Mesendoderm (in vitro differentiated cells): ENCODE results near the gene CYP2A6.
"Not testable (repeated sequence)": the region's sequence is repeated elsewhere in the genome, so short reads cannot be mapped to it uniquely, and the experiment has no call there.

ENCODE experiments used
- DNase-seq: peaks from one replicate; pipeline ENCODE4 v3.0.0; 2013
- H2AK5ac ChIP-seq: 2 replicates; pipeline ENCODE4 v1.6.1; 2013; ENCODE audit warnings: low read length, inconsistent platforms
- H2BK120ac ChIP-seq: 2 replicates; pipeline ENCODE4 v1.6.1; 2013; ENCODE audit warnings: low read depth, mild to moderate bottlenecking, low read length, moderate library complexity, mixed read lengths
- H2BK15ac ChIP-seq: replicated peaks from 2 replicates; pipeline ENCODE4 v1.6.1; 2013; ENCODE audit warnings: low read depth, mild to moderate bottlenecking, moderate library complexity
- H2BK5ac ChIP-seq: 2 replicates; pipeline ENCODE4 v1.6.1; 2013; ENCODE audit warnings: low read length, inconsistent platforms
- H3K18ac ChIP-seq: 2 replicates; pipeline ENCODE4 v1.6.1; 2013; ENCODE audit warnings: mild to moderate bottlenecking, low read length, mixed read lengths
- H3K23ac ChIP-seq: one replicate; pipeline ENCODE4 v1.6.1; 2013; ENCODE audit warnings: low read length
- H3K27ac ChIP-seq: 2 replicates; pipeline ENCODE4 v1.5.1; 2013; ENCODE audit warnings: low read depth, mild to moderate bottlenecking, inconsistent platforms, low read length, moderate library complexity
- H3K27me3 ChIP-seq: 2 replicates; pipeline ENCODE4 v1.6.1; 2013; ENCODE audit warnings: low read length, control low read depth, mild to moderate bottlenecking, inconsistent platforms; ENCODE audit not compliant: insufficient read depth, poor library complexity
- H3K36me3 ChIP-seq: 2 replicates; pipeline ENCODE4 v1.6.1; 2013; ENCODE audit warnings: low read length, inconsistent platforms; ENCODE audit not compliant: control insufficient read depth, insufficient read depth
- H3K4ac ChIP-seq: one replicate; pipeline ENCODE4 v1.6.1; 2013; ENCODE audit warnings: low read depth, mild to moderate bottlenecking, low read length, moderate library complexity
- H3K4me1 ChIP-seq: 2 replicates; pipeline ENCODE4 v1.6.1; 2013; ENCODE audit warnings: low read depth, low read length, inconsistent platforms; ENCODE audit not compliant: control insufficient read depth
- H3K4me2 ChIP-seq: 2 replicates; pipeline ENCODE4 v1.6.1; 2013; ENCODE audit warnings: low read length
- H3K4me3 ChIP-seq: 2 replicates; pipeline ENCODE4 v1.5.1; 2013; ENCODE audit warnings: mild to moderate bottlenecking, low read length
- H3K56ac ChIP-seq: one replicate; pipeline ENCODE4 v1.6.1; 2013; ENCODE audit warnings: low read length
- H3K79me1 ChIP-seq: 2 replicates; pipeline ENCODE4 v1.6.1; 2013; ENCODE audit warnings: low read length, inconsistent platforms
- H3K79me2 ChIP-seq: 2 replicates; pipeline ENCODE4 v1.6.1; 2013; ENCODE audit warnings: mild to moderate bottlenecking, low read length; ENCODE audit not compliant: control insufficient read depth, insufficient read depth
- H3K9ac ChIP-seq: 2 replicates; pipeline ENCODE4 v1.6.1; 2013; ENCODE audit warnings: low read length, inconsistent platforms
- H4K5ac ChIP-seq: one replicate; pipeline ENCODE4 v1.6.1; 2013; ENCODE audit warnings: low read length
- H4K8ac ChIP-seq: one replicate; pipeline ENCODE4 v1.6.1; 2013; ENCODE audit warnings: low read depth, mild to moderate bottlenecking, control low read depth, low read length, moderate library complexity
- WGBS: extraction: QIAGEN DNeasy Blood & Tissue Kit; methylation state at CpG from one replicate; pipeline ENCODE4 v1.1.7; 2013; ENCODE audit warnings: low lambda C conversion rate, missing lambda C conversion rate; ENCODE audit not compliant: insufficient coverage; ENCODE audit errors: extremely low coverage; 5-methylcytosine and 5-hydroxymethylcytosine counted together

The CYP2A6 gene

GRCh38 chr19:40838477-40838876 lies 11.8 kb downstream of the CYP2A6 start:
- not testable (repeated sequence) for H3K79me1 ChIP-seq, H3K56ac ChIP-seq, H3K9ac ChIP-seq, H3K4me3 ChIP-seq, H4K8ac ChIP-seq, H3K4me1 ChIP-seq, H3K4me2 ChIP-seq, H3K79me2 ChIP-seq, DNase-seq, H2BK5ac ChIP-seq, H2AK5ac ChIP-seq, H2BK120ac ChIP-seq, H3K36me3 ChIP-seq, H3K27me3 ChIP-seq, H3K18ac ChIP-seq, H3K27ac ChIP-seq, H4K5ac ChIP-seq, H3K4ac ChIP-seq, H3K23ac ChIP-seq, H2BK15ac ChIP-seq
- WGBS: no CpG with 5 or more reads among the region's 1 CpG

GRCh38 chr19:40836754-40837429 lies 13.4 kb downstream of the CYP2A6 start:
- no peak for DNase-seq
- H3K4me3 ChIP-seq: no peak overlapping the region
- H3K56ac ChIP-seq: no peak overlapping the region
- H2BK120ac ChIP-seq: no peak overlapping the region
- H2BK15ac ChIP-seq: no peak overlapping the region
- no peak overlapping the region for H4K8ac ChIP-seq
- WGBS: no CpG with 5 or more reads among the region's 6 CpGs
- H3K4me1 ChIP-seq: no peaks in the 10 kb centered on the region
- H3K4ac ChIP-seq: no peak overlapping the region
- no peak overlapping the region for H3K27ac ChIP-seq
- no peak overlapping the region for H2BK5ac ChIP-seq
- H3K27me3 ChIP-seq: no peaks in the 10 kb centered on the region
- no peak overlapping the region for H3K4me2 ChIP-seq
- H3K23ac ChIP-seq: no peak overlapping the region
- H3K18ac ChIP-seq: no peak overlapping the region
- H2AK5ac ChIP-seq: no peak overlapping the region
- no peaks in the 10 kb centered on the region for H3K79me2 ChIP-seq
- no peak overlapping the region for H3K9ac ChIP-seq
- H3K36me3 ChIP-seq: no peaks in the 10 kb centered on the region
- H4K5ac ChIP-seq: no peak overlapping the region
- no peaks in the 10 kb centered on the region for H3K79me1 ChIP-seq

- WGBS: no CpG with 5 or more reads among the region's 7 CpGs
- H3K56ac ChIP-seq, H2BK120ac ChIP-seq, H3K27ac ChIP-seq, H3K4me1 ChIP-seq, H3K18ac ChIP-seq, H3K23ac ChIP-seq, H4K5ac ChIP-seq, H3K4me2 ChIP-seq, H3K79me1 ChIP-seq, H3K27me3 ChIP-seq, H2BK5ac ChIP-seq, H3K36me3 ChIP-seq, H2BK15ac ChIP-seq, H3K4me3 ChIP-seq, DNase-seq, H4K8ac ChIP-seq, H3K4ac ChIP-seq, H2AK5ac ChIP-seq, H3K79me2 ChIP-seq, H3K9ac ChIP-seq: not testable (repeated sequence)
These were observed 16.3 kb downstream of the CYP2A6 start for GRCh38 chr19:40833728-40834533.

- not testable (repeated sequence) for H3K23ac ChIP-seq, H3K4me3 ChIP-seq, H3K56ac ChIP-seq, H2AK5ac ChIP-seq, H3K4ac ChIP-seq, H3K79me1 ChIP-seq, H3K4me1 ChIP-seq, H4K8ac ChIP-seq, H3K9ac ChIP-seq, H4K5ac ChIP-seq, H2BK5ac ChIP-seq, H2BK120ac ChIP-seq, DNase-seq, H3K18ac ChIP-seq, H3K27ac ChIP-seq, H3K4me2 ChIP-seq, H3K27me3 ChIP-seq, H2BK15ac ChIP-seq, H3K36me3 ChIP-seq, H3K79me2 ChIP-seq
- no CpG with 5 or more reads among the region's 4 CpGs for WGBS
These were observed 17.8 kb downstream of the CYP2A6 start for GRCh38 chr19:40832431-40832790.

GRCh38 chr19:40831502-40832430 lies 18.5 kb downstream of the CYP2A6 start:
- no peak overlapping the region for H3K18ac ChIP-seq
- no CpG with 5 or more reads among the region's 7 CpGs for WGBS
- H2AK5ac ChIP-seq: no peak overlapping the region
- H3K23ac ChIP-seq: no peak overlapping the region
- no peak overlapping the region for H3K4me3 ChIP-seq
- no peak overlapping the region for H3K4ac ChIP-seq
- no peak overlapping the region for H2BK15ac ChIP-seq
- no peak overlapping the region for H2BK5ac ChIP-seq
- H3K56ac ChIP-seq: no peak overlapping the region
- H3K4me1 ChIP-seq: no peaks in the 10 kb centered on the region
- H4K8ac ChIP-seq: no peak overlapping the region
- DNase-seq: no peak
- H3K79me2 ChIP-seq: no peaks in the 10 kb centered on the region
- H3K27ac ChIP-seq: no peak overlapping the region
- H3K4me2 ChIP-seq: no peak overlapping the region
- H3K79me1 ChIP-seq: no peaks in the 10 kb centered on the region
- no peaks in the 10 kb centered on the region for H3K27me3 ChIP-seq
- no peaks in the 10 kb centered on the region for H3K36me3 ChIP-seq
- no peak overlapping the region for H4K5ac ChIP-seq
- H3K9ac ChIP-seq: no peak overlapping the region
- H2BK120ac ChIP-seq: no peak overlapping the region
